Activated CD4-positive, CD25-positive, alpha-beta regulatory T cell treated with anti-CD3 and anti-CD28 coated beads, Interleukin-2, amount 50 U/mL, for 24 hours (primary cell): Measurements from ENCODE around the gene CCDC146.
"Not testable (repeated sequence)": the region's sequence is repeated elsewhere in the genome, so short reads cannot be mapped to it uniquely, and the experiment has no call there.

Experiments
- ATAC-seq, 2 donors: fragments of 150-1000 bp; cut with Tn5 transposase; one replicate each; pipeline ENCODE4 v1.10.0; 2021; ENCODE audit warnings: mild to moderate bottlenecking in 1 of 2, moderate library complexity in 1 of 2

Gene CCDC146

DNA sequence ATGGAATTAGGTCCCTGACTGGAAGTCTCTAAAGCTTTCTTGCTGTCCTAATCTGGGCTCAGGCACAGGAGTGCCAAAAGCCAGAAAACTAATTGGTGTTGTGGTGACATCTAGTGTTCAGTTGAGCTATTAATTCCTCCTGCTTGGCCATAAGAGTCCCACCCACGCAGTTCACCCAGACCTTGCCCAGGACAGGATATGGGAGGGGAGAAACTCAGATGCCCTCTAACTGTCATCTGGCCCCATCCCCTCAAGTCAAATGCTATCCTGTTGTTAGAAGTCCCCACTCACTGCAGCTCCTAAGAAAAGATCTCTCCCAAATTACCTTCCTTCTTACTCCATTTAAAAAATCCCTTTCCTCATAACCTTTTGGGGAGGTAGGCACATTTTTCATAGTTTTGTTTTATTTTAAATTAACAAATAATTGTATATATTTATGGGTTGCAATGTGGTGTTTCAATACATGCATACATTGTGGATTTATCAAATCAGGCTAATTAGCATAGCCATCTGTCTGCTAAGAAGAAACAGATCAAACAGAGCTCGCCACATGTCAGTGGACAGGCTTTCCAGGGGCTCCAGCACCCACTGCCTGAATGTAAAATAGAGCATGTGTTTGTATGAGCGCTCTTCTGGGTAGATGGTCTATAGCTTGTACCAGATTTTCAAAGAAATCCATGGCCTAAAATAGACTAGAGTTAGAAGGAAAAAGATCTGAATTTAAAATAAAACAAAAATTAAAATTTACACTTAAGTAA, 209.7 kb downstream of the CCDC146 start:
- ATAC-seq: peak; percentile 55 to 58

DNA sequence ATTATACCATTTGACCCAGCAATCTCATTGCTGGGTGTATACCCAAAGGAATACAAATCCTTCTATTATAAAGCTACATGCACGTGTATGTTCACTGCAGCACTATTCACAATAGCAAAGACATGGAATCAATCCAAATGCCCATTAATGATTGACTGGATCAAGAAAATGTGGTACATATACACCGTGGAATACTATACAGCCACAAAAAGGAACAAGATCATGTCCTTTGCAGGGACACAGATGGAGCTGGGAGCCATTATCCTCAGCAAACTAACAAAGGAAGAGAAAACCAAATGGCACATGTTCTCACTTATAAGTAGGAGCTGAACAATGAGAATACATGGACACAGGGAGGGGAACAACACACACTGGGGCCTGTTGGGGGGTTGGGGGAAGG, 211.6 kb downstream of the CCDC146 start:
- ATAC-seq: not testable (repeated sequence)

DNA sequence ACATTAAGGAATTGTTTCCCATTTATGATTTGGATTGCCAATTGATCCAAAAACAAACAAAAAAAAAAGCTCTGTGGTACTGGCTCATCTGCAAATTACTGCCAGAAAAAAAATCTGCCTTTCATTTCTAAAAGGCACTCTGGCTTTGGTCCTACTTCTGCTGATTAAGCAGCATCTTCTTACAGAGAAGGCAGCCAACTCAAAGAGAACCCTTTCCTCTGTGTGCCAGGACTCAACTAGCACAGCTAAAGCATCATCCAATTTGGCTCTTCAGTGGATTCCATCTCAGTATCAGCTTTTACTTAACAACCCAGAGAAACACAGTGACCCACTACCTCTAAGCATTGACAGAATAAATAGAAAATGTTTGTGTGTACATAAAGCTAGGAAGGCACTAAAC, 213.2 kb downstream of the CCDC146 start:
- ATAC-seq: no peak

DNA sequence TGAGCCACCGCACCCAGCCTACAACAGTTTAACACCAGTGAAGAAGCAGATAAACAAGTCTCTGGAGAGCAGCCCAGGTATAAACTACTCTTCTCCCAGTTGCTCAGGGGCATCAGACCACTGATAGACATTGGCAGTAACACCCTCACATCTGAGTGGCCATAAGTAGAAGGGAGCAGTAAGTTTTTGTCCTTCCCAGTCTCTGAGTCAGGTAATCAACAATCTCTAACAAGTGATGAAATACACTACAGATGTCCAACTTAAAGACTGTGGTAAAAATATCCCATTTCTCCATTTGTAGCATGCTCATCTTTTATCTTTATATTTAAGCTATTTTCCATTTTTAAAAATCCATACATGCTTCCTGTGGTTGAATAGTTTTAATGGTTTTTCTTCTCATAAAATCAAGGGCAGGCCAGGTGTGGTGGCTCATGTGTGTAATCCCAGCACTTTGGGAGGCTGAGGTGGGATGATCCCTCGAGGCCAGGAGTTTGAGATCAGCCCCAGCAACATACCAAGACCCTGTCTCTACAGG, 215.1 kb downstream of the CCDC146 start:
- ATAC-seq: no peak

GRCh38 chr7:77338260-77338659, 215.8 kb downstream of the CCDC146 start:
- ATAC-seq: no peak

DNA sequence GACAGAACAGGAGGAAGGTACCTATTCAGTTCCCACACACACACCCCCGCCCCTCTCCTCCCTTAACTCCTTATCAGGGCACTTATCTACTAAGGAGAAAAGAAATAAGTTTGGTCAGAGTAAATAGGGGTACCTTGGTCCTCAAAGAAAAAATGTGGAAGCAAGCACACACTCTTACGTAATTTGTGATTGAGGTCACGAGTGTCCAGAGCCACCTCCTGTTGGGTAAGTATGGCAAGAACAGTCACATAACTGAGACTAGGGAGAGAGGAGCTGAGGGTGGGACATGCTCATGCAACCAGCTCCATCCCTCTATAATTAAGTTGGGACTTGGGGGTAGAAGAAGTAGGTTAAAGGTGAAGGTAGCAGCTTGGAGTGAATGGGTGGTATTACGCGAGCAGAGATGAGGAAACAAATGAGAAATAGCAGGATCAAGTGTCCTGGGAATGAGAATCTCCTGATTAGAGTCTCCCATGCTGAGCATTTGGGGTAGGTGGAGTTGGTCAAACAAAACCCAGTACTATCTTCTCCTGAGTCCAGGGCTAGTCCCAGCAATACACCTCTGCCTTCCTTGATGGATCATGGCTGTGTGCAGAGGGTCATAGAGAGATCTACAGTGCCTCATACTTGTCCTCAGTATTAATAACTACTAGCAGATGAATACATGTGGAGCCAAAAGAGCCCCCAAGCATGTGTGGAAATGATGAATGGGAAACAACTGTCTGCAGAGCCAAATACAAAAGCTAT, 216.6 kb downstream of the CCDC146 start:
- no peak for ATAC-seq

DNA sequence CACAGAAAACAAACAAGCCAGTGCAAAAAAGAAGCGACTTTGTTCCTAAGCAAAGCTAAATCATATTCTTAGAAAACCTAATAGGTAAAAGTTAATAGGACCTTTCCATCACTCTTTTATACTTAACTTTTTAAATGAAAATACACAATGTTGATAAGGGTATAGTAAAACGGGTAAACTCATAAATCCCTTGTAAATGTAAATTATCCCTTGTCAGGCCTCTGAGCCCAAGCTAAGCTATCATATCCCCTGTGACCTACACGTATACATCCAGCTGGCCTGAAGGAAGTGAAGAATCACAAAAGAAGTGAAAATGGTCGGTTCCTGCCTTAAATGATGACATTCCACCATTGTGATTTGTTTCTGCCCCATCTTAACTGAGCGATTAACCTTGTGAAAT, 217.3 kb downstream of the CCDC146 start:
- ATAC-seq: no peak
